GM19397 (cell line): ENCODE measurements around the gene MAP2K5.
"Not testable (repeated sequence)": the region's sequence is repeated elsewhere in the genome, so short reads cannot be mapped to it uniquely, and the experiment has no call there.

Experiments used
- ATAC-seq: cut with Tn5 transposase; IDR thresholded peaks from one replicate; pipeline ENCODE4 v1.9.1; 2021; ENCODE audit warnings: mild to moderate bottlenecking, moderate library complexity; ENCODE audit not compliant: unreplicated experiment

MAP2K5 gene

GRCh38 chr15:67590191-67590590 is 47.7 kb downstream of the MAP2K5 start:
- no peak for ATAC-seq

GRCh38 chr15:67592245-67592644 is 49.7 kb downstream of the MAP2K5 start:
- ATAC-seq, result no peak

GRCh38 chr15:67593562-67593961 is 51.1 kb downstream of the MAP2K5 start:
- ATAC-seq, result no peak

- no peak for ATAC-seq
These were observed 52.3 kb downstream of the MAP2K5 start for GRCh38 chr15:67594770-67595169.

- no peak for ATAC-seq
These were observed 53.1 kb downstream of the MAP2K5 start for GRCh38 chr15:67595572-67595971.

GRCh38 chr15:67601073-67601472 is 58.6 kb downstream of the MAP2K5 start:
- ATAC-seq, result no peak

GRCh38 chr15:67603063-67603462 is 60.6 kb downstream of the MAP2K5 start:
- ATAC-seq, result no peak

- ATAC-seq, result no peak
These were observed 63.4 kb downstream of the MAP2K5 start for GRCh38 chr15:67605871-67606270.

GRCh38 chr15:67606742-67607141 is 64.2 kb downstream of the MAP2K5 start:
- no peak for ATAC-seq

- ATAC-seq, result no peak
These were observed 64.8 kb downstream of the MAP2K5 start for GRCh38 chr15:67607329-67607728.

GRCh38 chr15:67607959-67608637 is 65.6 kb downstream of the MAP2K5 start:
- no peak for ATAC-seq

- no peak for ATAC-seq
These were observed 66.1 kb downstream of the MAP2K5 start for GRCh38 chr15:67608638-67608959.

GRCh38 chr15:67611370-67612369 is 69.2 kb downstream of the MAP2K5 start:
- ATAC-seq, result no peak

- ATAC-seq, result no peak
These were observed 70.7 kb downstream of the MAP2K5 start for GRCh38 chr15:67613211-67613610.

GRCh38 chr15:67613708-67614107 is 71.2 kb downstream of the MAP2K5 start:
- no peak for ATAC-seq

GRCh38 chr15:67615131-67615534 is 72.6 kb downstream of the MAP2K5 start:
- not testable (repeated sequence) for ATAC-seq

- ATAC-seq, result no peak
These were observed 75.8 kb downstream of the MAP2K5 start for GRCh38 chr15:67618297-67618696.

- ATAC-seq, result no peak
These were observed 79.6 kb downstream of the MAP2K5 start for GRCh38 chr15:67622110-67622509.

GRCh38 chr15:67632261-67632660 is 89.8 kb downstream of the MAP2K5 start:
- ATAC-seq, result no peak

- ATAC-seq, result not testable (repeated sequence)
These were observed 93.4 kb downstream of the MAP2K5 start for GRCh38 chr15:67635950-67636349.

GRCh38 chr15:67639591-67639990 is 97.1 kb downstream of the MAP2K5 start:
- ATAC-seq, result no peak

GRCh38 chr15:67641453-67641852 is 99.0 kb downstream of the MAP2K5 start:
- no peak for ATAC-seq
